ENCODE data around the gene ZNF614. TPM values are rescaled to one million over a fixed set of nuclear protein-coding genes. Genes with fewer than 3 reads are reported as not detected.
A peak's percentile ranks its signal among the peaks of the same experiment; 100 is the strongest.

ZNF614 gene
- total and polyA plus RNA-seq, 2 of the 13 experiments (the other 11 are each of a cell fraction or from before 2014, with no cell fraction given) = 13.0 to 22.8 TPM

GRCh38 chr19:52028027-52028779 is at the start of gene ZNF614 (continued):
- TF ChIP-seq TRAFD1 (CRISPR knock-in tag; IDR thresholded peaks at IDR 0.05; ENCODE audit: borderline replicate concordance) = no peak
- TF ChIP-seq ZSCAN31 (CRISPR knock-in tag; IDR thresholded peaks at IDR 0.05; ENCODE audit: low read depth) = peak; percentile 95
- 0 out of 2 replicates have a peak, but pooled peaks have one; percentile 24 for TF ChIP-seq GZF1 (CRISPR knock-in tag; IDR thresholded peaks at IDR 0.05)
- peak; percentile 49; the same call in 1 of the 2 replicates for TF ChIP-seq ZNF547 (CRISPR knock-in tag; IDR thresholded peaks at IDR 0.05)
- no peak for TF ChIP-seq ZNF180 (CRISPR knock-in tag; IDR thresholded peaks at IDR 0.05; ENCODE audit: borderline replicate concordance, low read depth)
- peak; percentile 31; the same call in 1 of the 2 replicates for TF ChIP-seq SIX4 (CRISPR knock-in tag; IDR thresholded peaks at IDR 0.05)
- peak; percentile 93; the same call in 1 of the 2 replicates for TF ChIP-seq NFKB2 (CRISPR knock-in tag; IDR thresholded peaks at IDR 0.05; ENCODE audit: borderline replicate concordance)
- TF ChIP-seq ZNF670 (CRISPR knock-in tag; IDR thresholded peaks at IDR 0.05; ENCODE audit: borderline replicate concordance) = no peak
- TF ChIP-seq HNF1A (IDR thresholded peaks at IDR 0.05; ENCODE audit: low read depth) = no peak
- peak; percentile 77; the same call in 1 of the 2 replicates for TF ChIP-seq HNF1A (CRISPR knock-in tag; IDR thresholded peaks at IDR 0.05; ENCODE audit: borderline replicate concordance)
- TF ChIP-seq GTF2F1 (IDR thresholded peaks at IDR 0.05; ENCODE audit: low read length) = no peak
- TF ChIP-seq WIZ (CRISPR knock-in tag; IDR thresholded peaks at IDR 0.05) = 0 out of 2 replicates have a peak, but pooled peaks have one; percentile 51
- no peak for TF ChIP-seq RNF219 (CRISPR knock-in tag; IDR thresholded peaks at IDR 0.05)
- TF ChIP-seq NR1H2 (CRISPR knock-in tag; IDR thresholded peaks at IDR 0.05; ENCODE audit: borderline replicate concordance, low read depth) = no peak
- no peak for TF ChIP-seq ZNF746 (CRISPR knock-in tag; IDR thresholded peaks at IDR 0.05)
- no peak; the same call in 1 of the 2 replicates for TF ChIP-seq REL (CRISPR knock-in tag; conservative IDR thresholded peaks at IDR 0.05)
- TF ChIP-seq ETV5 (CRISPR knock-in tag; IDR thresholded peaks at IDR 0.05; ENCODE audit: borderline replicate concordance) = no peak
- no peak for TF ChIP-seq REXO4 (CRISPR knock-in tag; IDR thresholded peaks at IDR 0.05; ENCODE audit: borderline replicate concordance)
- TF ChIP-seq ISL2 (CRISPR knock-in tag; IDR thresholded peaks at IDR 0.05) = no peak
- TF ChIP-seq NKX3-1 (CRISPR knock-in tag; IDR thresholded peaks at IDR 0.05) = no peak; the same call in 1 of the 2 replicates
- TF ChIP-seq RAD51 (IDR thresholded peaks at IDR 0.05; ENCODE audit: borderline replicate concordance) = no peak
- TF ChIP-seq ZNF616 (CRISPR knock-in tag; IDR thresholded peaks at IDR 0.05; ENCODE audit: low read depth) = 0 out of 2 replicates have a peak, but pooled peaks have one; percentile 27

Measured in HepG2 (cell line).